D721Med (cell line): ENCODE data around the gene KCNH6.

ENCODE experiments used
- DNase-seq: peaks from one replicate; pipeline ENCODE4 v3.0.0; 2011; ENCODE audit warnings: low spot score; ENCODE audit not compliant: insufficient read length
- FAIRE-seq: peaks from 2 replicates; lab custom pipeline; 2011; peaks lifted over from hg19 to GRCh38; lab: Jason Lieb, UNC
- CTCF ChIP-seq: IDR thresholded peaks from 2 replicates; pipeline ENCODE4 v1.5.1; 2012; ENCODE audit warnings: mild to moderate bottlenecking, control low read depth; ENCODE audit not compliant: insufficient read depth; ENCODE audit errors: missing control alignments

The KCNH6 gene

GRCh38 chr17:63482509-63482908 is 40.6 kb upstream of the KCNH6 start:
- no peak for FAIRE-seq
- no peak for DNase-seq
- no peak for TF ChIP-seq CTCF

- TF ChIP-seq CTCF, result no peak
- no peak for FAIRE-seq
Measured at GRCh38 chr17:63483038-63483437, 40.1 kb upstream of the KCNH6 start.

GRCh38 chr17:63483655-63484575 is 39.2 kb upstream of the KCNH6 start:
- no peak for FAIRE-seq
- no peak for DNase-seq
- no peak for TF ChIP-seq CTCF

More at GRCh38 chr17:63483038-63483437, 40.1 kb upstream of the KCNH6 start:
- no peak for DNase-seq

- no peak for TF ChIP-seq CTCF
- DNase-seq (no peak), FAIRE-seq (no peak)
Measured at GRCh38 chr17:63486317-63487013, 36.7 kb upstream of the KCNH6 start.

GRCh38 chr17:63487014-63487339 is 36.2 kb upstream of the KCNH6 start:
- no peak for TF ChIP-seq CTCF
- DNase-seq (no peak), FAIRE-seq (no peak)

- no peak for TF ChIP-seq CTCF
- FAIRE-seq, result no peak
- DNase-seq, result no peak
Measured at GRCh38 chr17:63488851-63489250, 34.3 kb upstream of the KCNH6 start.
